ENCODE data around the gene GDNF.
A peak's percentile ranks its signal among the peaks of the same experiment; 100 is the strongest.

Gene GDNF

GRCh38 chr5:37846786-37847310 is 7.0 kb upstream of the GDNF start:
- DNase-seq (ENCODE audit: low read depth): no peak

- DNase-seq (ENCODE audit: low read depth): no peak
Measured at GRCh38 chr5:37844009-37844408, 4.2 kb upstream of the GDNF start.

- DNase-seq (ENCODE audit: low read depth): no peak
Measured at GRCh38 chr5:37842048-37842447, 2.2 kb upstream of the GDNF start.

GRCh38 chr5:37841203-37841602 is 1.4 kb upstream of the GDNF start:
- DNase-seq (ENCODE audit: low read depth): no peak

GRCh38 chr5:37840053-37841034 is 503 bp upstream of the GDNF start:
- peak; percentile 57 for DNase-seq (ENCODE audit: low read depth)

GRCh38 chr5:37838933-37839341 is 904 bp downstream of the GDNF start:
- DNase-seq (ENCODE audit: low read depth): no peak

- peak; percentile 27 for DNase-seq (ENCODE audit: low read depth)
Measured at GRCh38 chr5:37838152-37838932, 1.5 kb downstream of the GDNF start.

GRCh38 chr5:37837414-37838032 is 2.3 kb downstream of the GDNF start:
- peak; percentile 59 for DNase-seq (ENCODE audit: low read depth)

GRCh38 chr5:37836592-37837413 is 3.0 kb downstream of the GDNF start:
- DNase-seq (ENCODE audit: low read depth): no peak

- DNase-seq (ENCODE audit: low read depth): no peak
Measured at GRCh38 chr5:37836235-37836591, 3.6 kb downstream of the GDNF start.

- no peak for DNase-seq (ENCODE audit: low read depth)
Measured at GRCh38 chr5:37835380-37835973, 4.4 kb downstream of the GDNF start.

- no peak for DNase-seq (ENCODE audit: low read depth)
Measured at GRCh38 chr5:37834542-37835379, 5.1 kb downstream of the GDNF start.

GRCh38 chr5:37833990-37834389 is 5.9 kb downstream of the GDNF start:
- no peak for DNase-seq (ENCODE audit: low read depth)

- no peak for DNase-seq (ENCODE audit: low read depth)
Measured at GRCh38 chr5:37831821-37832534, 7.9 kb downstream of the GDNF start.

GRCh38 chr5:37830348-37830747 is 9.5 kb downstream of the GDNF start:
- DNase-seq (ENCODE audit: low read depth): no peak

- no peak for DNase-seq (ENCODE audit: low read depth)
Measured at GRCh38 chr5:37825334-37825915, 14.4 kb downstream of the GDNF start.

GRCh38 chr5:37823433-37824152 is 16.2 kb downstream of the GDNF start:
- DNase-seq (ENCODE audit: low read depth): no peak

GRCh38 chr5:37816883-37817282 is 23.0 kb downstream of the GDNF start:
- DNase-seq (ENCODE audit: low read depth): no peak

Measured in GM04504 (cell line).